ENCODE results near the gene DCLK1.
"Not testable (repeated sequence)": the region's sequence is repeated elsewhere in the genome, so short reads cannot be mapped to it uniquely, and the experiment has no call there.

The DCLK1 gene

DNA sequence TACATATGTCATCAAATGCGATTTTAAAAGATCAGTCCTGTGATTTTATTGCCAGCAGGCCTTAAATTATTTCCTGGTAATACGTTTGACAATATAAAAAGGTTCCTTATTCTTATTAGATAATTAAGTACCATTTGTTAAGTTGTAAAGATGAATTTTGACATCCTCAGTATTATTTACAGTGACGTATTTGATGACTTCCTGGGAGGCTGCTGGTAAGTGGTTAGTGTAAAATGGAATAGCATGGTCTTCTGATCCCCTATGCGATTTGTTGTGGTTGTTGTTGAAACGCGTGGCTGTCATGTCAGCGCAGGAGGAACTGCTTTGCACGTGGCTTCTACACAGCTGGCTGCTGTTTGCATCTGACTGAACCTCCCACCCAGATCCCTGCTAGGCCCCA lies 99.7 kb downstream of the DCLK1 start:
- no peak for DNase-seq

DNA sequence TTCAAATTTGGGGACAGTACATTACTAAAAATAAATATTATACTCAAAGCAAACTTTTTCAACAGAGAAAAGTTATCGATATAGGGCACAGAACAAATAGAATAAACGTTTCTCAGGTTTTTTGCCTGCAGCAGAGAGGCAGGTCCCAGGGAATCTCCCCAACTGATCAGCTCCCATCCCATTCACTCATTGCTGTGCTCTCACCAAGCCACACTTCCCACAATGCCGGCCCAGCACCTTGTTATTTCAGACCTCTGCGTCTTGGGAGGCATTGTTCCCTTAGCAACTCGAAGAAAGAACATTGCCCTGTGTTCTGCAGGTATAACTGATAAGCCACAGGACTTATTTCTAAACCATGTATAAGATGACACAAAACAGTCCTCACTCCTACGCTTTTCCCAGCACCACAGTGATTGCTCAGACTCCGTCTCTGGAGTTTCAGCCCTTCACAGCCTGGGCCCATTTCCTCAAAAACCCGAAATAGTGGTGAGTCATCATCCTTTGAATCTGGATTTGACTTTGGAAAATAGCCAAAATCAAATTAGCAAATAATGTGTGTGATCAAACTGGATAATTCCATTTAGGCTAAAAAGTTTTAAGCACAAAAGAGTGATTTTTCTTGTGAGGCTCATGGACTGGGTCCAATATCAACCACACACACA lies 100.4 kb downstream of the DCLK1 start:
- DNase-seq = no peak

DNA sequence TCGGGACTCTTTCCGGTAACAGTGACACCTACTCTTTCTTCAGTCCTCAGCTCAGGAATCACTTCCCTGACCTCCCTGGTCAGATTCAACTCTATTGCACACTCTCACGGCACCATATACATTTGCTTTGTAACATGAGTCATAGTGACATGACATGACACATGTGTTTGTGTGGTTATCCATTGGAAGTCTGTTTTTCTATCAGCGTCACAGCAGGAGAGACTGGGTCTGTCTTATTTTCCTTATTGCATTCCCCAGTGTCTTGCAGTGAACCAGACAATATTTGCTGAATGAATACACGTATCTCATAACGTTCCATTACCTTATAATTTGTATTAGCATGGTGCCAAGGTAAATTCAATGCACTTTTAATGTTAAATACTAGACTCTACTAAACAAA lies 102.0 kb downstream of the DCLK1 start:
- DNase-seq = no peak

DNA sequence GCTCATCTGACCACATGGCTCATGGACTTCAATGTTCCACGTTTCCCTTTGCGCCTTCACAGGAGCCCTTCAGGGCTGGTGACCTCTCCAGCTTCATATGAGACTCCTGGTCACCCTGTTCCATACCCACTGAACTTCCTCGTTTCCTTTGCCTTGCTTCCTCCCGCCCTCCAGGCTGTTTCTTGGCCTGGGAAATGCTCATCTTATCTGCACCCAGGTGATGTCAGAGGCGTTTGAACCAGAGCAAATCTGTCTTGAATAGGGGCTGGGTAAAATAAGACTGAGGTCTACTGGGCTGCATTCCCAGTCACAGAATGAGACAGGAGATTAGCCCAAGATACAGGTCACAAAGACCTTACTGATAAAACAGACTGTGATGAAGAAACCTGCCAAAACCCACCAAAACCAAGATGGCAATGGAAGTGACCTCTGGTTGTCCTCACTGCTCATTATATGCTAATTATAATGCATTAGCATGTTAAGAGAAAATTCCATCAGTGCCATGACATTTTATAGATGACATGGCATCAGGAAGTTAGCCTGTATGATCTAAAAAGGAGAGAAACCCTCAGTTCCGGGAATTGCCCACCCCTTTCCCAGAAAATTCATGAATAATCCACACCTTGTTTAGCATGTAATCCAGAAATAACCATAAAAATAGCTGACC lies 102.7 kb downstream of the DCLK1 start:
- no peak for DNase-seq

DNA sequence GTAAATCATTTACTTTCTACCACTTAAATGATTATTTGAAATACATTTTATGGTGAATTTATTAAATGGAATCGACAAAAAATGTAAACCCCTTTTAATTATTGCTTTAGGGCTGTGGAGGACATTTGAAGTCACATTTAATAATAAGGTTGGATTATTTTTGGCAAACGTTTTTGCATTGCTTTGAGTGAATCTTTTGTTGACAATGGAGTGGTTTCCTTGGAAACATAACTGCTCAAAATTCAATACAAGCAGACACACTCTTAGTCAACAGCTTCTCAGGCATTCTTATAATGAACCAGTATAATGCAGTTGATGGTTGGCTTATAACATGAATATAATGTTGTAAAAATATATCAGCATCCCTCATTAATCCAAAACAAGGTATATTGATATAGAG lies 104.7 kb downstream of the DCLK1 start:
- DNase-seq = no peak

DNA sequence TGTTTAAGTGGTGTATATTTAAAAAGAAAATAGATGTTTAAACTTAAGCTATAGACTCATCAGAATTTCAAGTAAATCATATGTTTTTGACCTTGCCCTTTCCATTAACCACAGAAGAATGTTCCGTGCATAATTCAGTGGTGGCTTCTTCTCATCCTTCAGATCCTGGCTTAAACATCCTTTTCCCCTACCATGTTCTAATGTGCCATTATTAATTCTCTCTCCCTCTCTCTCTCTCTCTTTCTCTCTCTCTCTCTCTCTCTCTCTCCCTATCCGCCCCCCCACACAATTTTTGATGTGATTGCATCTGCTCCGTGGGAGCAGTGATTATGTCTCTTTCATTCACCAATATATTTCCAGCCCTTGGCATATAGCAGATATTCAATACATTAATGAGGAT lies 116.4 kb downstream of the DCLK1 start:
- no peak for DNase-seq

DNA sequence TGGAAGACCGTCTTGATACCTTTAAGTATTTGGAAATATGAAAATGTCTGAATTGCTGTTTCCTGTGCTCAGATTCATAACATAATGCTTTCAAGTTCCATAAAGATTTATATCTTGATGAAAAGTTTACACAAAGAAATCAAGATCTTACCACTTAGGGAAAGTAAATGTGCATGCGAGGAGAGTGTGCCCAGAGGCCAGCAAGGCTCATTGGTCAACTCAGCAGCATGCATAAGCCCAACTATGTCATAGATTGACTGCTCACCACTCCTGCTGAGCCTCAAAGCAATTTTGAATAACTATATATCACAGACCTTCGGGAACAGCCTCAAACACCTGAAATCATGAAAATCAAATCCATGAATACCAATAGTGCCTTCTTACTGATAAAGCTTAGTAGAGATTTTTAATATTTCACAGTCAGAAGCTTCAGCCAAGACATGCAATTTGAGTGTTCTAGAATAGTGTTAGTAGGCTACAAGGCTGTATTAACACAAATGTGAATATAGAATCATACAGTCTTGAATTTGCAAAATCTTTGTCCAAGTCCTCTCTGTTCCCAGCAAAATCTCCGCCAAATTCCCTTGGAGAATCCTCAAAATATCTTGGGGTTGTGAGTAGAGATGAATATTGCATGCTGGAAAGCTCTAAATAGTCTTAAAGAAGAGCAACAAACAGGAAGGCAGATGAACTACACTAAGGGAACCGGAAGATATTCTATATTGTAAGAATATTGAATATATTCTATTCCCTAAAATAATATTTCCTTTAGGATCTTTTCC lies 124.1 kb downstream of the DCLK1 start:
- no peak for DNase-seq

DNA sequence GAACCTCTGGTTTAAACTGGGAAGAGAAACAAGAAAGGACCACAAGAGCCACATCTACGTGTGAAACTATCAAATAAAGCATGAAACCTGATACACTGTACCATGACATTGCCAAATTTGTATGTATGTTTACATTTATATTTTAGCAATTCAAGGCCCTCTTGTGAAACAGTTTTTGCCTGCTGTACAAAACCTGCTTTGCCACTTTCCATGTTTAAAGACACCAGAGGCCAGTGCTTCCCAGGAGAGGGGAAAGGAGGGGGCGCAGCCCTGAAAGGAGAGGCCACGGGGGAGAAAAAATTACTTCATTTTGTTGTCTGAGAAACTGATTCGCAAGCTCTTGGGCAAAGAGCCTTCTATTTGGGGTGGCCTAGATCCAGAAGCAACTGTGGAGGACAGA lies 124.8 kb downstream of the DCLK1 start:
- DNase-seq = no peak

DNA sequence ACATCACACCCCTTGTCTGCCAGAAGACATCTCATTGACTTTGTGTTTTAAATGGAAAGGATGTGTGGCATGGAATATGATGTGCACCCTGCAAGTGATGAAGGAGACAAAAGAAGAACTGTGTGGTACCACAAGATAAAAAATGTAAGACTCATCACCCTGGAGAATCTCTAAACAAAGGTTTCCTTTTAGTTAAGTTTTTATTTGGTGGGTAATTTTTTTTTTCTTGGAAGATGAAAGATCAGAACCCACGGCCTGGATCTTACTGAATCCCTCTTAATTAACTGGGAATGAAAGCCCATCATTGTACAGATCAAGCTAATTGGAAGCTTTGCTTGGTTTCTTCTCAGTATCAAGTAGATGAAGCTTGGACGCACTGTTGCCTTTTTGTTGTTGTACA lies 129.6 kb downstream of the DCLK1 start:
- no peak for DNase-seq

DNA sequence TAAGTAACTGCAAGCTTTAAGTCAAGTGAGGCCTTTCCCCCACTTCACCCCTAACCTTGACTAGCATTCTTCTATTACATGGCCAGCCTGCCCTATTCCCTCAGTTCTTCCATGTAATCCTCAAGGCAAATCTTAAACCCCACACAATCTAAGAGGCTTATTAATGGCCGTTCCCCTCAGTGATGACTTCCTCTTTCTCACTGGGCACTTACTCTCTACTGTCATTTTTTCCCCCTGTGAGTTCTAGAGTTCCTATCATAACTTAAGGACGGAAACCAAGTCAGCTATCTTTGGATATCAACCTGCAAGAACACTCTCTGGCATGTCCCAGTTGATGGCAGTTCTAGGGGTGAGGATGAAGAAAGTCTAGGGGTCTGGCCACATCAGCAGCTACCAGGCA lies 131.2 kb downstream of the DCLK1 start:
- DNase-seq = no peak

DNA sequence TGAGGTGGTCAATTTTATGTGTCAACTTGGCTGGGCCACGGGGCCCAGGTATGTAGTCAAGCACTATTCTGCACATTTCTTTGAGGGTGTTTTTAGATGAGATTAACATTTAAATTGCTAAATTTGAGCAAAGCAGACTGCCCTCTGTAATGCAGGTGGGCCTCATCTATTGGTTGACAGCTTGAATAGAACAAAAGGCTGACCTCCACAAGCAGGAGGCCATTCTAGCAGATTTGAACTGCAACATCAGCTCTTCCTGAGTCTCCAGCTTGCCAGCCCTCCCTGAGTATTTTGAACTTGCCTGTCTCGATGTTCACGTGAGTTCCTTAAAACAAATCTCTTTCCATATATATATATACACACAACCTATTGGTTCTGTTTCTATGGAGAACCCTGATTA lies 134.8 kb downstream of the DCLK1 start:
- no peak for DNase-seq

DNA sequence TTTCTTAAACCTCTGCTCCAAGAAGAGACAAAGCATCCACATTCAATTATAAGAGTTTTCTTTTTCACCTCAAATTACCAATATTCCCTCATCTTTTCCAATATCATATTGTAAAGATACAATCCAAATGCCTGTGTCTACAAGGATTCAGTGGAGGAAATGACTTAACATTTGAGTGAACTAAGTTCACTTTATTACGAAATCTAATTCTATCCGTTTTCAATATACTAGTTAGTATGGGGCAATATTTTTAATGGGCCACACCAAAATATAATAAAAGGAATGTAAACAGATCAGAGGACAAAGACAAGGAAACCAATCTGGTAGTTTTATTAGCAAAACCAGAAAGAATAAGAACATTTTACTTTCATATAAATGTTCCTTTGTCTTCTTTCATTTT lies 136.0 kb downstream of the DCLK1 start:
- no peak for DNase-seq

DNA sequence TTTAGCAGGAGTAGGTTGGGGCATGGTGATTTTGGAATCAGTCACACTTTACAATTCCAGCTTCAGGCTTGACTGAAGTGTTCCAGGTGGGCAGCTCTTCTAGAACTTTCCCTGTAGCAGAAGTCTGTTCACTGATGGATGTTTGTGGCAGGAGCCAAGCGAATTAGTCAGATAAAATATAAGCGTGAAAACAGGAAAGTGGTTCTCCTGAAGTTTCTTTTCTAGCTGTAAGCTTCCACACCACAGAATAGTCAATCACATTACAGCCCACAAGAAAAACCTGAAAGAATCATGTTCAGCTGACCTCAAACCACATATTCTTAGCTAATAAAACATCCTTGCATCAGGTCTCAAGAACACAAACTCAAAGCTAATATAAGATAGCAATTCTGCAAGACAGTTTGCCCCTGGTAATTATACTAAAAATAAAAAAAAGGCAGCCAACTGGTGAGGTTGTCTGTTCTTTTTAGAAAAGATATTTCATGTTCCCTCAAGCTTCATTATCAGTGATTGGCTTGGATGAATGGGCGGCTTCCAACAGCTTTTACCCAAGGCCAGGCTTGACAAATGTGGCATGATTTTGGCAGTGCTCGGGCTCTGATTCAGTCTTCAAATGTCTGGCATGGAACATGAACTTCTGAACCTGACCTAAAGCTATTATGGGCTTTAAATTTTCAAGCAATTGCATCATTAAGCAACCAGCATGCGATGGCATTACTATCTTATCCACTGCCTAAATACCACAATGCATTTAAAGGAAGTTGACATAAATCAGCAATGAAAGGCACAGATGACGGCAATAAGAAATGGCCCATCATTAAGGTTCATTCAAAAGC lies 136.8 kb downstream of the DCLK1 start:
- DNase-seq = no peak

DNA sequence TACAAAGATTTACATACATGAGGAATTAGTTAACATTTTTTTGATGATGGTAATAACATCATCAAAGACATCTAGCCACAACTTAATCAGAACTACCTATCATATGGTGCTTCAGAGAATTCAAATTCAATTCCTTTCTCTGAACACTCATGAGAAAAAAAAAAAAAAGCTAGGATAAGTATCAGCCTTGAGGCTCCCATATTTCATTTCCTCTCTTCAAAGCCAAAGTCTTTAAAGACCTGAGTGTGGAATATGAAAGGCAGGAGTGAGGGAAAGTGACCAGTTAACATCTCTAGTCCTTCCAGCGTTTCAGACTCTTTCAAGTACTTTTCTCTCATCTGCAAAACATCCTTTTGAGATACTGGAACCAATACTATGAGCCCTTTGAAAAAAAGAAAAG lies 137.5 kb downstream of the DCLK1 start:
- no peak for DNase-seq

DNA sequence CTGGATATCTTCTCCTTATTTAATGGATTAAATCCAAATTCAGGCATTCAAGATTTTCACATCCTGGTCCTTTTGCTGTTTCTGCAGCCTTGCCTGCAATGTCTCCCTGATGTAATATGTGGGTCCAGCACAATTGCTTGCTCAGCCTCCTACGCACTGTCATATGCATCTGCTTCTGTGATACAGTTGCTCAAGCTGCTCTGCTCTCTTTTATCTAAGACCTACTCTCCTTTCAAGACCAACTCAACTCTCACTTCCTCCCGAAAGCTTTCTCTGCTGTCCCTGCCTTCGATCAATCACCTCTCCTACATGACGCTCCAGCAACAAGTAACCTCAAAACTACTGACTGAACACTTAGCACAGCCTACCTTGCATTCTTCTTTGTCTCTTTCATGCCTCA lies 138.2 kb downstream of the DCLK1 start:
- no peak for DNase-seq

DNA sequence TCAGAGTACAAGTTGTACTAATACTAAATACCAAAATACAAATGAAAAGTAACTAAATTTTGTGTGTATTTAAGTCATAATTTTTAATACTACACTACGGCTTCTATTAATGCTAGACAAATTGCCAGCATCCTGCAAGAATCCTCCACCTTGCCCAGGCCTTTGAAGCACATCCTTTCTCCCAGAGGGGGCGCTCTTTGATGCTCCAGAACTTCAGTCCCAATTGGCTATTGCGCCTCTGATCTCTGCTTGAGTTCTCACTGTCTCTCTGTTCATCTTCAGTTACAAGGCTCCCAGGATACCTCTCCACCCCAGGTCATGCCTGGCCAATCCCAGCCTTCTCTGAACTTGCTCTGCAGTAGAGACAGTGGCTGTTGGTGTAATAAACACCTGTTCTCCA lies 141.0 kb downstream of the DCLK1 start:
- no peak for DNase-seq

DNA sequence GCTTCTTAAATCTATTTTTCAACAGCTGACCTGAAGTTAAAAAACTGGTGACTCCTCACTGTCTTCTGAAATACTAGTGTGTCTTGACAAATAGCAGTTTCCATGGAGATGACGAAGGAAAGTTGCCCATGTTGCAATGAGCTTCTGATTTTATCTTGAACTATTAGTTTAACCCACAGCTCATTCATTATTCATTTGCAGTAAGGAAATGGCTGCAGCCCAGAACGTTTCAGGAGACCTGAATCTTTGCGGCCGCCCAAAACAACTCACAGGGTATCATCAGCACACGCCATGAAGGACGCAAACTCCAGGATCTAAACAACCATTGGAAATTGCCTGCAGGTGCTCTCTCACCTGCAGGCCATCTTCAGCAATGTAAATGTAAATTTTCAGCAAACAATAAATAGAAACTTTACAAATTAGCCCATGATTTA lies 142.5 kb downstream of the DCLK1 start:
- DNase-seq = no peak

DNA sequence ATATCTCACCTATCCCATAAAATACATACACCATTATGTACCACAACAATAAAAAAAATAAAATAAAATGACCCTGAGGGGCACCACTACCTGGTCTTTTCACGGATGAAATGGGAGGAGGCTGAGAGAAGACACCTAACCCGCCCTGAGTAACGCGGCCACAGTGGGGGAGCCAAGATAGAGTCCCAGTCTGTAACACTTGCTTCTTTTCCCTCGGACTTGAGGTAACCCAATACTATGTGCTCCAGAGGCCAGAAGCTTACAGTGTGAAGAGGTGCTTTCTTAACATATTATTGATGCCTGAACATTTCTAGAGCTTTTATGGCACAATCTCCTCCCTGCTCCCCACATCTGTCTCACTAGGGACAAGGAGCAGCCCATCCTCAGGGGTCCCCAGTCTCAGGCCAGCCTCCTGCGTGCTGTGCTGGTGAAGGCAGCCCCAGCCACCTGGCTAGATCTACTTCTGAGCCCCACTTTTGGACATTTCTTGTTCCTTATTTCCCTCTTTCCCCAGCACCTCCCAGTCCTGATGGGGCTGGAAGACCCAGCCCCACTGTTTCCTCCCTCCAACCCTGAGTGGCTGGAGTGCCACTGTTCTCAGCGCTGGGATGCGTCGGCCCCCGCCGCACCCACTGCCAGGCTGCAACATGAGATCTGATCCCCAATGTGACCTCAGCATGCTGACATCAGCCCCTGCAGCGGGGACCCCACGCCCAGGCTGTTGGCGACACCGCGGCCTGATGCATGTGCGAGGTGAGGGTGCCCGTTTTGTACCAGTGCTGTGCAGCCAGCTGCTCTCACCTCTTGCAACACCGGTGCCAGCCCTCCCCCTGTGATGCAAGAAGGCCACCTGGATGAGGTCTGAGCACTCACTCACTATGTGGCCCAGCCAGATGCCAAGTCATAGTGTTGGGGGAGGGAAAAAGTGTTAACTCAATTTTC lies 143.3 kb downstream of the DCLK1 start:
- DNase-seq = no peak

DNA sequence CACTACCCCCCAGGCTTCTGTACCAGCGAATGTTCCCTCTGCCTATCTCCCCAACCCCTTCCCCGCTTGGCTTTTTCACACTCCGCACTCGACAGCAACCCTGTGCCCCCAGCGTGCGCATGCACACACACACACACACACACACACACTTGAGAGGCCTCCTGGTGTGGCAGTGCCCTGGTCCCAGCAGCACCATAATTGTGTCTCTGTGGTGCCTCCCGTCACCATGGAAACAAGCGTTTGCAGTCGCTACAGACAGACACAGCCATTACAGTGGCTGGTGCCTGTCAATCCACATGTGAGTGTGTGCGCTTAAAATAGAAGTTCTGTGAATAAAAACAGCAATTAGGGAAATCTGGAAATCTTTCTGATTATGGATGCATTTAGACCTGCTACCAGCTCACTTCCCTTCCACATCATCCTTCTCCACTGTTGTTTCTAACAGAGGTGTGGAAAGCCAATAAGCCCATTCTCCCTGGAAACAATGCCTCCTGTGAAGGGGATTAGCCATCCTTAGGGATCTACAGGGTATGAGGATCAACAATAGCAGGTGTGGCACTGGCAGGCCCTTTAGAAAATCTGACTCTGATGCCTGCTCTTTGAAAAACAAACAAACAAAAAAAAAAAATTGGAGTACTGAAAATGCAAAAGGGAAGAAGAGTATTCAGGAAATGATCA lies 146.3 kb downstream of the DCLK1 start:
- DNase-seq = no peak

DNA sequence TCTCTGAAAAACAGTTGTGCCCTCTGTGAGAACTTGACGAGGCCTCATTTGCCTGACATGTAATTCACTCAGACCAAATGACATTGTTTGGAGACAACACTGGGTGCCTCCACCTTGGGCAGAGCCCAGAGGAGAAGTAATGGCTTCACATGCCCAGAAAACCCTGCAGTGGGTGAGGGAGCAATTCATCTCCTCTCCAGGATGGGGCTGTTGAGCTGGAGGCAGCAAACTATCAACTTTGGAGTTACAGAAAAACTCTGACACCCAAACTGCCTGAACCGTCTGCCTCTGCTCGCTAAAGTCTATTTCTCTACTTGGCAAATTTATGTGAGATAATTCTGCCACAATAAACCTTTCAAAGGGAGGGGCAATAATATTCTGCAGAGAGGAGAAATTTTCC lies 146.9 kb downstream of the DCLK1 start:
- DNase-seq = no peak

DNA sequence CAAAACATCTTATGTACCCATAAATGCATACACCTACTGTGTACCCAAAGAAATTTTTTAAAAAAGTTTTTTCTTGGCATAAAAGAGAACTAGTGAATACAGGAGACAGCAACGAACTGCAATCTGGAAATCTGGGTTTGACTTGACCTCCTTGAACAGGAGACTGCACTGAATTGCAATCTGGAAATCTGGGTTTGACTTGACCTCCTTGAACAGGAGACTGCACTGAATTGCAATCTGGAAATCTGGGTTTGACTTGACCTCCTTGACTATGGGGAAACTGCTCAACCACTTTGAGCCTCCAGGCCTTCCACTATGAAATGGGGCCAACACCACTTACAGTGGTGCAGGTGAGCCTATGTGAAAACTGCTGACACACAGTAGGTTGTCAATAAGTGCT lies 147.5 kb downstream of the DCLK1 start:
- not testable (repeated sequence) for DNase-seq

DNA sequence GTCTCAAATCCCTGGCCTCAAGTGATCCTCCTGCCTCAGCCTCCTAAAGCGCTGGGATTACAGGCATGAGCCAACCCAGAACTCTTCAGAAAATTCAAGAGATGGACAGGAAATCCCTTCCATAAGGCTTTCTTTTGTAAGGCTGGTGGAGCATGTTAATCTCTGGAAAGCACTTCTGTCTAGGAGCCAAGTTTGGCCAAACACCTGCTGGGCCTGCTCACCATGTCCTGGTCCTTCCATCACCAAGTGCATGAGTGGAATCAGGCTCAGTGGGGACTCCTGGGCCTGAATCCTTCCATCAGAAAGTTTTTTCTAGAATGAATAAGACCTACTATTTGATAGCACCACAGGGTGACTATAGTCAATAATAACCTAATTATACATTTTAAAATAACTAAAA lies 148.0 kb downstream of the DCLK1 start:
- DNase-seq = no peak

All from NCI-H1048 (cell line).